ENCODE results near the gene SCEL. TPM values are rescaled to one million over a fixed set of nuclear protein-coding genes. Genes with fewer than 3 reads are reported as not detected.

SCEL gene
- total RNA-seq, 1 experiment from 2014 or later = 0.07 TPM

GRCh38 chr13:77650409-77650808 lies 114.9 kb downstream of the SCEL start:
- DNase-seq (ENCODE audit: low read depth, low spot score) (no peak), ATAC-seq (no peak)
- no peaks in the 10 kb centered on the region for H4K20me1 ChIP-seq (ENCODE audit: insufficient read depth)
- no peaks in the 10 kb centered on the region for H3K36me3 ChIP-seq (ENCODE audit: control insufficient read depth in 1 of 2, insufficient read depth in 2 of 2, low read length in 2 of 2)
- ChIA-PET POLR2A (no interaction called here), RAD21 (ENCODE audit: low non-redundant PET in 1 of 2, low total read pairs in 2 of 2, uncharacterized antibody in 2 of 2, unreplicated experiment in 2 of 2) (no interaction called here), CTCF (no interaction called here)
- H3K9ac ChIP-seq (ENCODE audit: low read length) = no peak overlapping the region
- H3K4me1 ChIP-seq (ENCODE audit: control insufficient read depth in 1 of 2, insufficient read depth in 2 of 2, low read length in 2 of 2) = no peaks in the 10 kb centered on the region
- TF ChIP-seq EGR1 (IDR thresholded peaks at IDR 0.05; ENCODE audit: low read depth) (no peak), ELF1 (IDR thresholded peaks at IDR 0.05; ENCODE audit: borderline replicate concordance, low read depth) (no peak), RAD21 (IDR thresholded peaks at IDR 0.05; ENCODE audit: low read depth) (no peak), ZNF274 (IDR thresholded peaks at IDR 0.05; ENCODE audit: low read depth, low read length) (no peak), MAX (IDR thresholded peaks at IDR 0.05) (no peak), EZH2phosphoT487 (IDR thresholded peaks at IDR 0.05; ENCODE audit: borderline replicate concordance) (no peak), JUND (IDR thresholded peaks at IDR 0.05) (no peak), CTCF (IDR thresholded peaks at IDR 0.05 in 2 of 3, conservative IDR thresholded peaks at IDR 0.05 in 1 of 3; ENCODE audit: borderline replicate concordance in 1 of 3, insufficient read depth in 1 of 3, low read depth in 2 of 3, low read length in 2 of 3) (no peak)
- intact Hi-C loops (cut with micrococcal nuclease) = no loop called here
- BruUV-seq (replicated peaks) = no TSS peak
- no peaks in the 10 kb centered on the region for H3K9me3 ChIP-seq (ENCODE audit: control insufficient read depth in 1 of 2, insufficient read depth in 1 of 2, low read depth in 1 of 2, low read length in 2 of 2)
- no peaks in the 10 kb centered on the region for H3K9me2 ChIP-seq (ENCODE audit: insufficient read depth)
- H2AFZ ChIP-seq (ENCODE audit: low read depth, low read length, poor library complexity, severe bottlenecking) = no peak overlapping the region
- H3K4me2 ChIP-seq (ENCODE audit: low read length) = no peak overlapping the region
- H3K27me3 ChIP-seq (ENCODE audit: insufficient read depth, low read length) = no peaks in the 10 kb centered on the region
- H3K4me3 ChIP-seq (replicated peaks in 1 of 2; ENCODE audit: low read depth in 1 of 2, low read length in 2 of 2) = no peak overlapping the region
- no peaks in the 10 kb centered on the region for H3K79me2 ChIP-seq (ENCODE audit: insufficient read depth, low read length)
- no peak overlapping the region for H3K27ac ChIP-seq (ENCODE audit: low read depth, low read length)

GRCh38 chr13:77653301-77653700 lies 117.8 kb downstream of the SCEL start:
- Histone ChIP-seq H3K4me1 (ENCODE audit: control insufficient read depth in 1 of 2, insufficient read depth in 2 of 2, low read length in 2 of 2) (no peaks in the 10 kb centered on the region), H3K27ac (ENCODE audit: low read depth, low read length) (no peak overlapping the region), H3K4me2 (ENCODE audit: low read length) (no peak overlapping the region), H3K9me2 (ENCODE audit: insufficient read depth) (no peaks in the 10 kb centered on the region), H2AFZ (ENCODE audit: low read depth, low read length, poor library complexity, severe bottlenecking) (no peak overlapping the region), H3K79me2 (ENCODE audit: insufficient read depth, low read length) (no peaks in the 10 kb centered on the region), H3K27me3 (ENCODE audit: insufficient read depth, low read length) (no peaks in the 10 kb centered on the region), H3K9ac (ENCODE audit: low read length) (no peak overlapping the region), H4K20me1 (ENCODE audit: insufficient read depth) (no peaks in the 10 kb centered on the region), H3K4me3 (replicated peaks in 1 of 2; ENCODE audit: low read depth in 1 of 2, low read length in 2 of 2) (no peak overlapping the region), H3K9me3 (ENCODE audit: control insufficient read depth in 1 of 2, insufficient read depth in 1 of 2, low read depth in 1 of 2, low read length in 2 of 2) (no peaks in the 10 kb centered on the region), H3K36me3 (ENCODE audit: control insufficient read depth in 1 of 2, insufficient read depth in 2 of 2, low read length in 2 of 2) (no peaks in the 10 kb centered on the region)
- BruUV-seq (replicated peaks) = no TSS peak
- ATAC-seq = no peak
- CTCF ChIA-PET = no interaction called here
- DNase-seq (ENCODE audit: low read depth, low spot score) = no peak
- POLR2A ChIA-PET = no interaction called here
- RAD21 ChIA-PET (ENCODE audit: low non-redundant PET in 1 of 2, low total read pairs in 2 of 2, uncharacterized antibody in 2 of 2, unreplicated experiment in 2 of 2) = no interaction called here
- intact Hi-C loops (cut with micrococcal nuclease) = no loop called here
- TF ChIP-seq MAX (IDR thresholded peaks at IDR 0.05) (no peak), EZH2phosphoT487 (IDR thresholded peaks at IDR 0.05; ENCODE audit: borderline replicate concordance) (no peak), YY1 (IDR thresholded peaks at IDR 0.05; ENCODE audit: extremely low read depth, insufficient replicate concordance, low read depth, low read length) (no peak), CBX3 (IDR thresholded peaks at IDR 0.05; ENCODE audit: low read depth) (no peak), ZFX (IDR thresholded peaks at IDR 0.05) (no peak), EZH2 (IDR thresholded peaks at IDR 0.05) (no peak), RAD21 (IDR thresholded peaks at IDR 0.05; ENCODE audit: low read depth) (no peak), ATF3 (IDR thresholded peaks at IDR 0.05) (no peak), ELF1 (IDR thresholded peaks at IDR 0.05; ENCODE audit: borderline replicate concordance, low read depth) (no peak), POLR2A (IDR thresholded peaks at IDR 0.05; ENCODE audit: borderline replicate concordance, extremely low read depth, insufficient read depth, insufficient read length) (no peak), JUND (IDR thresholded peaks at IDR 0.05) (no peak), SIN3A (IDR thresholded peaks at IDR 0.05; ENCODE audit: low read depth) (no peak), REST (IDR thresholded peaks at IDR 0.05; ENCODE audit: low read depth) (no peak), ZNF274 (IDR thresholded peaks at IDR 0.05; ENCODE audit: low read depth, low read length) (no peak)
